ENCODE measurements around the gene ST6GALNAC3.

ST6GALNAC3 gene

GRCh38 chr1:76388261-76388660 lies 313.7 kb downstream of the ST6GALNAC3 start:
- no CpG with 5 or more reads among the region's 2 CpGs for WGBS (ENCODE audit: insufficient coverage, insufficient read length)
- no peak overlapping the region for H3K27ac ChIP-seq (ENCODE audit: low read length)
- H3K27me3 ChIP-seq (ENCODE audit: control insufficient read depth, insufficient read depth, low read length): no peaks in the 10 kb centered on the region

GRCh38 chr1:76390456-76390855 lies 315.9 kb downstream of the ST6GALNAC3 start:
- Histone ChIP-seq H3K4me1 (ENCODE audit: control insufficient read depth, insufficient read depth, low read length) (no peaks in the 10 kb centered on the region), H3K27ac (ENCODE audit: low read length) (no peak overlapping the region)
- no peak for DNase-seq (ENCODE audit: low read depth, low spot score)

More at GRCh38 chr1:76388261-76388660, 313.7 kb downstream of the ST6GALNAC3 start:
- Histone ChIP-seq H3K9me3 (ENCODE audit: control insufficient read depth, insufficient read depth, low read length) (no peaks in the 10 kb centered on the region), H3K4me1 (ENCODE audit: control insufficient read depth, insufficient read depth, low read length) (no peaks in the 10 kb centered on the region), H3K4me3 (ENCODE audit: low read length) (no peak overlapping the region), H3K36me3 (ENCODE audit: control insufficient read depth, insufficient read depth, low read length) (no peaks in the 10 kb centered on the region)
- no peak for DNase-seq (ENCODE audit: low read depth, low spot score)

GRCh38 chr1:76395059-76395458 lies 320.5 kb downstream of the ST6GALNAC3 start:
- no CpG with 5 or more reads among the region's 2 CpGs for WGBS (ENCODE audit: insufficient coverage, insufficient read length)
- no peaks in the 10 kb centered on the region for H3K27me3 ChIP-seq (ENCODE audit: control insufficient read depth, insufficient read depth, low read length)
- no peak overlapping the region for H3K27ac ChIP-seq (ENCODE audit: low read length)
- H3K9me3 ChIP-seq (ENCODE audit: control insufficient read depth, insufficient read depth, low read length): no peaks in the 10 kb centered on the region
- DNase-seq (ENCODE audit: low read depth, low spot score): no peak
- H3K4me1 ChIP-seq (ENCODE audit: control insufficient read depth, insufficient read depth, low read length): no peaks in the 10 kb centered on the region
- no peak overlapping the region for H3K4me3 ChIP-seq (ENCODE audit: low read length)
- H3K36me3 ChIP-seq (ENCODE audit: control insufficient read depth, insufficient read depth, low read length): no peaks in the 10 kb centered on the region

More at GRCh38 chr1:76390456-76390855, 315.9 kb downstream of the ST6GALNAC3 start:
- no peaks in the 10 kb centered on the region for H3K9me3 ChIP-seq (ENCODE audit: control insufficient read depth, insufficient read depth, low read length)
- no peaks in the 10 kb centered on the region for H3K27me3 ChIP-seq (ENCODE audit: control insufficient read depth, insufficient read depth, low read length)
- H3K4me3 ChIP-seq (ENCODE audit: low read length): no peak overlapping the region
- H3K36me3 ChIP-seq (ENCODE audit: control insufficient read depth, insufficient read depth, low read length): no peaks in the 10 kb centered on the region

- Histone ChIP-seq H3K27ac (ENCODE audit: low read length) (no peak overlapping the region), H3K9me3 (ENCODE audit: control insufficient read depth, insufficient read depth, low read length) (no peaks in the 10 kb centered on the region), H3K4me1 (ENCODE audit: control insufficient read depth, insufficient read depth, low read length) (no peaks in the 10 kb centered on the region), H3K4me3 (ENCODE audit: low read length) (no peak overlapping the region), H3K27me3 (ENCODE audit: control insufficient read depth, insufficient read depth, low read length) (no peaks in the 10 kb centered on the region), H3K36me3 (ENCODE audit: control insufficient read depth, insufficient read depth, low read length) (no peaks in the 10 kb centered on the region)
- WGBS (ENCODE audit: insufficient coverage, insufficient read length): no CpG with 5 or more reads among the region's 2 CpGs
- DNase-seq (ENCODE audit: low read depth, low spot score): no peak
Measured at GRCh38 chr1:76402128-76402527, 327.6 kb downstream of the ST6GALNAC3 start.

- Histone ChIP-seq H3K9me3 (ENCODE audit: control insufficient read depth, insufficient read depth, low read length) (no peaks in the 10 kb centered on the region), H3K4me3 (ENCODE audit: low read length) (no peak overlapping the region), H3K4me1 (ENCODE audit: control insufficient read depth, insufficient read depth, low read length) (no peaks in the 10 kb centered on the region), H3K36me3 (ENCODE audit: control insufficient read depth, insufficient read depth, low read length) (no peaks in the 10 kb centered on the region), H3K27ac (ENCODE audit: low read length) (no peak overlapping the region), H3K27me3 (ENCODE audit: control insufficient read depth, insufficient read depth, low read length) (no peaks in the 10 kb centered on the region)
- no CpG with 5 or more reads among the region's 3 CpGs for WGBS (ENCODE audit: insufficient coverage, insufficient read length)
- DNase-seq (ENCODE audit: low read depth, low spot score): no peak
Measured at GRCh38 chr1:76408303-76408702, 333.8 kb downstream of the ST6GALNAC3 start.

GRCh38 chr1:76410499-76410898 lies 336.0 kb downstream of the ST6GALNAC3 start:
- WGBS (ENCODE audit: insufficient coverage, insufficient read length): no CpG with 5 or more reads among the region's 2 CpGs
- Histone ChIP-seq H3K36me3 (ENCODE audit: control insufficient read depth, insufficient read depth, low read length) (no peaks in the 10 kb centered on the region), H3K4me1 (ENCODE audit: control insufficient read depth, insufficient read depth, low read length) (no peaks in the 10 kb centered on the region), H3K27ac (ENCODE audit: low read length) (no peak overlapping the region), H3K27me3 (ENCODE audit: control insufficient read depth, insufficient read depth, low read length) (no peaks in the 10 kb centered on the region), H3K9me3 (ENCODE audit: control insufficient read depth, insufficient read depth, low read length) (no peaks in the 10 kb centered on the region), H3K4me3 (ENCODE audit: low read length) (no peak overlapping the region)
- DNase-seq (ENCODE audit: low read depth, low spot score): no peak

GRCh38 chr1:76418531-76418930 lies 344.0 kb downstream of the ST6GALNAC3 start:
- Histone ChIP-seq H3K36me3 (ENCODE audit: control insufficient read depth, insufficient read depth, low read length) (no peaks in the 10 kb centered on the region), H3K27ac (ENCODE audit: low read length) (no peak overlapping the region), H3K4me1 (ENCODE audit: control insufficient read depth, insufficient read depth, low read length) (no peaks in the 10 kb centered on the region), H3K4me3 (ENCODE audit: low read length) (no peak overlapping the region), H3K9me3 (ENCODE audit: control insufficient read depth, insufficient read depth, low read length) (no peaks in the 10 kb centered on the region), H3K27me3 (ENCODE audit: control insufficient read depth, insufficient read depth, low read length) (no peaks in the 10 kb centered on the region)
- WGBS (ENCODE audit: insufficient coverage, insufficient read length): no CpG with 5 or more reads among the region's 3 CpGs
- DNase-seq (ENCODE audit: low read depth, low spot score): no peak

GRCh38 chr1:76419603-76420002 lies 345.1 kb downstream of the ST6GALNAC3 start:
- DNase-seq (ENCODE audit: low read depth, low spot score): no peak

GRCh38 chr1:76425201-76426145 lies 350.9 kb downstream of the ST6GALNAC3 start:
- Histone ChIP-seq H3K27ac (ENCODE audit: low read length) (no peak overlapping the region), H3K27me3 (ENCODE audit: control insufficient read depth, insufficient read depth, low read length) (no peaks in the 10 kb centered on the region), H3K4me1 (ENCODE audit: control insufficient read depth, insufficient read depth, low read length) (no peaks in the 10 kb centered on the region; the same call in 1 of the 2 replicates), H3K36me3 (ENCODE audit: control insufficient read depth, insufficient read depth, low read length) (no peaks in the 10 kb centered on the region), H3K9me3 (ENCODE audit: control insufficient read depth, insufficient read depth, low read length) (no peaks in the 10 kb centered on the region), H3K4me3 (ENCODE audit: low read length) (no peak overlapping the region)
- no CpG with 5 or more reads among the region's 10 CpGs for WGBS (ENCODE audit: insufficient coverage, insufficient read length)
- DNase-seq (ENCODE audit: low read depth, low spot score): no peak

More at GRCh38 chr1:76419603-76420002, 345.1 kb downstream of the ST6GALNAC3 start:
- Histone ChIP-seq H3K27me3 (ENCODE audit: control insufficient read depth, insufficient read depth, low read length) (no peaks in the 10 kb centered on the region), H3K36me3 (ENCODE audit: control insufficient read depth, insufficient read depth, low read length) (no peaks in the 10 kb centered on the region), H3K9me3 (ENCODE audit: control insufficient read depth, insufficient read depth, low read length) (no peaks in the 10 kb centered on the region), H3K4me1 (ENCODE audit: control insufficient read depth, insufficient read depth, low read length) (no peaks in the 10 kb centered on the region), H3K27ac (ENCODE audit: low read length) (no peak overlapping the region), H3K4me3 (ENCODE audit: low read length) (no peak overlapping the region)
- WGBS (ENCODE audit: insufficient coverage, insufficient read length): no CpG with 5 or more reads among the region's 2 CpGs

- Histone ChIP-seq H3K4me1 (ENCODE audit: control insufficient read depth, insufficient read depth, low read length) (no peaks in the 10 kb centered on the region; the same call in 1 of the 2 replicates), H3K27ac (ENCODE audit: low read length) (no peak overlapping the region), H3K4me3 (ENCODE audit: low read length) (no peak overlapping the region), H3K36me3 (ENCODE audit: control insufficient read depth, insufficient read depth, low read length) (no peaks in the 10 kb centered on the region), H3K9me3 (ENCODE audit: control insufficient read depth, insufficient read depth, low read length) (no peaks in the 10 kb centered on the region), H3K27me3 (ENCODE audit: control insufficient read depth, insufficient read depth, low read length) (no peaks in the 10 kb centered on the region)
- DNase-seq (ENCODE audit: low read depth, low spot score): no peak
- WGBS (ENCODE audit: insufficient coverage, insufficient read length): no CpG with 5 or more reads among the region's 4 CpGs
Measured at GRCh38 chr1:76426606-76427005, 352.1 kb downstream of the ST6GALNAC3 start.
